NCI-H2029 (cell line): ENCODE results near the gene SIGLEC7.
"Not testable (repeated sequence)": the region's sequence is repeated elsewhere in the genome, so short reads cannot be mapped to it uniquely, and the experiment has no call there.

Experiments
- DNase-seq: peaks from one replicate; lab custom pipeline; 2025; lab: John Stamatoyannopoulos, UW

SIGLEC7 gene

DNA sequence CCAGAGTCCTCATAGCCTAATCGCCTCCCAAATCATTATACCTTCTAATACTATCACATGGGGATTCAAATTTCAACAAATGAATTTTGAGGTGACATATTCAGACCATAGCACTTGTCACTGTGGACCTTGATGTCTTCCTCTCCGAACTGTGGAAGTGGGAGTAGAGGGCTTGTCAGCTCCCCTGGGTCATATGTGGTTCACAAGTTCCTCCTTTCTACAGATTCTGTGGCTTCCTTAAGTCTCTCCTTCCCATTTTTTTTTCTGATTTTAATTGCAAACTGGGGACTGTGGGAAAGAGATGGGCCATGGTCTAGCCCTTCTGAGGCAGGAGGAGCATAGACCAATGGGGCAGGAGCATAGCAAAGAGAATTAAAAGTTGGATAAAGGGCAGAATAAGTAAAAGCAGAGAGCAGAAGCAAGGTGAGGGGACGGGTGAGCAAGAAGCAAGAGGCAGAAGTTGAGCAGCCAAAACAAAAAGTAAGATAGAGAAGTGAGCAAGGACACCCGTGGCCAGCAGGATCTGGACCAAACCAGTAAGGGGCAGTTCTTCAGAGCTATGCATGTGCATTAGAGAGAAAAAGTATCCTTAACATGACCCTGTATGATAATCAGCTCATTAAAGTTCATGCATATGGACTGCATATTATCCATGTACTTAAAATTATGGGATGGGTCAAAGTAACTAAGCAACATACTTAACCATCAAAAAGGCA lies 2.6 kb upstream of the SIGLEC7 start:
- no peak for DNase-seq

DNA sequence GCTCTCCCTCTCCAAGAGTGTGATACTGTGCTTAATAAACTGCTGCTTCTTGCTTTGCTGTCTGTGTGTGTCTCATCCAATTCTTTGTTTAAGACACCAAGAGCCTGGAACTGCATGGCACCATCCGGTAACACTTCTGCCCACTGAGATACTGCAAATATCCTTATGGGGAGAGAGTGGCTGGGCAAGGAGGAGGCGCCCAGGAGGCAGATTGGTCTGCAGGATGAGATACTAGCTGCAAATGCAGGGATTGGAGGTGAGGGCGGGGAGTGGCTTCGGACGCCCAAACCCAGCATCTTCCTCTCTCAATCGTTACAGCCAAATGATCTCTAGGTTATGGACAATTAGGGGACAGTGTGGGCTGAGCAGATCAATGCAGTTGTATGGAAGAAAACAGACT lies 1.7 kb upstream of the SIGLEC7 start:
- DNase-seq, result no peak

DNA sequence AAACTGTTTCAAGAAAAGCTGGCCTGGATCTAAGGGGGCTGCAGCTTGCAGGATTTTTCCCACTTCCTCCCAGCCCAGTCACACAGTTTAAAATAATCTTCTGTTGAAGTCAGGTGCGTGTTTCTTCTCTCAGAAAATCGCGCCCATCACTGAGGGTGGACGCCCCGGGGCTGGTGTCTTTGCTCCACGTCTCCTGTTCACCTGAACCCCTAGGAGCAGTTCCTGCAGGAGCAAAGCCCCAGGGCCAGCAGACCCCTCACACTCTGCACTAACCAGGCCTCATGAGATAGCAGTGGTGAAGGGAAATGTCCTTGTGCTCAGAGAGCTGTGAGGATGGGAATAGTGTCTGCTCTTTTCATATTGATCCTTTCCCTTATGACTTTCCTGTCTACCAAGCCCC lies 920 bp upstream of the SIGLEC7 start:
- DNase-seq, result no peak

DNA sequence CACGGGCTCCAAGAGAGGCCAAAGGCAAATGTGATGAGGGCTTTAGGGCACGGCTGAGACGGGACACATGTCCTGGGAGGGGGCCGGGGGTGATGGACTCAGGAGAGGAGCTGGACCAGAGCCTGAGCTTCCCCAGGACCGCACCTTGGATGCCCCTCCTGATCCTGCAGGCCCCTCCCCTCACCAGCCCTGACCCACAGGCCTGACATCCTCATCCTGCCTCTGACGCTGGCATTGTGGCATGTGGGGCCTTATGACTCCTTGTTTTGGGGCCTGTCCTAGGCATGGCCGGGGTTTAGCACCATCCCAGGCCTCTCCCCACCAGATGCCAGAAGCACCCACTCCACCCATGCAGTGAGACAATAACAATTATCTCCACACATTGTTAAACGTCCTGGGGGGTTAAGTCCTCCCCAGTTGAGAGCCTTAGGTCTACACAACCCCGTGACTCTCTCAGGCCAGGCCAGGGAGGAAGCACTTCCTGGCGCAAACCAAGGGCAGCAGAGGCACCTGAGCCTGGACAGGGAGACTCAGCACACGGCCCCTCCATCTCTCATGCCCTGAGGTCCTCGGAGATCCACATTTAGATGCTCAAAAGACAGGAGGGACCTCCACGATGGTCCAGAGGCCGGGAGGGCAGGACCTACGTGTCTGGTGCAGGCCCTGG lies 841 bp downstream of the SIGLEC7 start:
- DNase-seq, result not testable (repeated sequence)

DNA sequence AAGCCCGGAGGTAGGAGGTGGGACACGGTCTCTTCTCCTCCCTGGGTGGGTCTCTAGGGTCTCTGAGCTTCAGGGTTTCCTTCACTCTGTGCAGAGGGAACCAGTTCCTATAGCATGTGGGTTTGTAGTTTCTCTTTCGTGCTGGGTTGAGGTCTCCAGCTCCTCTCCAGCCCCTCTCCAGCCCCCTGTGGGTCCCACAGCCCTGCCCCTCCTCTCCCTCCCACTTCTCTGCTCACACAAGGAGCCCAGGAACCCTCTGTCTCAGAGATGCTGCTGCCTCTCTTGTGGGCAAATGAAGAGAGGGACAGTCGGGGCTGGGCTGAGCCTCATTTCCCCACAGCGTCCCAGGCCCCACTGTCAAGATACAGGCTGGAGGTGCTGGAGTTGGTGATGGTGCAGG lies 1.4 kb downstream of the SIGLEC7 start:
- no peak for DNase-seq

DNA sequence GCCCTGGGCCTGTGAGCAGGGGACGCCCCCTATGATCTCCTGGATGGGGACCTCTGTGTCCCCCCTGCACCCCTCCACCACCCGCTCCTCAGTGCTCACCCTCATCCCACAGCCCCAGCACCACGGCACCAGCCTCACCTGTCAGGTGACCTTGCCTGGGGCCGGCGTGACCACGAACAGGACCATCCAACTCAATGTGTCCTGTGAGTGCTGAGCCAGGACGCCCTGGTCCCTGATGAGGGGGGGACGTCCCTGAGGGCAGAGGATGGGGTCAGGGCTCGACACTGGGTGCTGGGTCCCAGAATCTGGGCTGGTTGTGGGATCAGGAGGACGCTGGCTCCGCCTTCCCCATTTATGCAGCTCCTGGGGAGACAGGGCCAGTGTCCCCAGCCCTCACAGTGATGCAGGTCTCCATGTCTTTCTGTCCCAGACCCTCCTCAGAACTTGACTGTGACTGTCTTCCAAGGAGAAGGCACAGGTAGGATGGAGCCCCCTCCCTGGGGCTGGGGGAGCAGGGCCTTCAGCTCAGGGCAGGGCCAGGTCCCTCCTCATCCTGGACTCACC lies 2.5 kb downstream of the SIGLEC7 start:
- DNase-seq, result no peak

DNA sequence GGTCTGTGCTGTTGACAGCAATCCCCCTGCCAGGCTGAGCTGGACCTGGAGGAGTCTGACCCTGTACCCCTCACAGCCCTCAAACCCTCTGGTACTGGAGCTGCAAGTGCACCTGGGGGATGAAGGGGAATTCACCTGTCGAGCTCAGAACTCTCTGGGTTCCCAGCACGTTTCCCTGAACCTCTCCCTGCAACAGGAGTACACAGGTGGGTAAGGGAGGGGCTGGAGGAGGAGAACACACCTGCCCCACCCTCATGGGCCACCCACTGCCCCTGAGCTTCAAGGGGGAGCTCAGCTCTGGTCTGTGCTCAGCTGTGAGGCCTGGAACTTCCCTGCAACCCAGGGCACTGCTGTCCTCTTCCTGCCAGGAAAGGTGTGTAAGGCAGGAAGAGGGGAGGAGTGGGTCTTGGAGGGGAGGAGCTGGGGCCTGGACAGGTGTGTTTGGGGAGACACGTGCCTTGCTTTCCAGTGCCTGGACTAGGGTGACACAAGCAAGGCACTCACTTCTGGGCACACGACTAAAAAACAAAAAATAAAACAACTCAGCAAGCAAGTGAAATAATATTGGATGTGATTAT lies 3.9 kb downstream of the SIGLEC7 start:
- no peak for DNase-seq

DNA sequence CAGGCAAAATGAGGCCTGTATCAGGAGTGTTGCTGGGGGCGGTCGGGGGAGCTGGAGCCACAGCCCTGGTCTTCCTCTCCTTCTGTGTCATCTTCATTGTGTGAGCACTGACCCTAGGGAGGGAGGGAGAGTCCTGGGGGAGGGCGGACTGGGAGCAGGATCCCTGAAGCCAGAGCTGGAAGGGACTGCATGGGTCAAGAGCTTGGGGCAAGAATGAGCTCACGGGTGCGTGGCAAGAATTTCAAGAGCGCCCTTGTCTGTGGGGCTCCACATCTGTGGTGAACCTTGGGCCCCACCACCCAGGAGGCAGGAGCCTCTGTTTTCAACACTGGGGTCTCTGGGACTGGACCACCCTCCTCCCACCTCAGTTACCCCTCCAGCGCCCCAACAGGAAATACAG lies 4.7 kb downstream of the SIGLEC7 start:
- DNase-seq, result no peak

DNA sequence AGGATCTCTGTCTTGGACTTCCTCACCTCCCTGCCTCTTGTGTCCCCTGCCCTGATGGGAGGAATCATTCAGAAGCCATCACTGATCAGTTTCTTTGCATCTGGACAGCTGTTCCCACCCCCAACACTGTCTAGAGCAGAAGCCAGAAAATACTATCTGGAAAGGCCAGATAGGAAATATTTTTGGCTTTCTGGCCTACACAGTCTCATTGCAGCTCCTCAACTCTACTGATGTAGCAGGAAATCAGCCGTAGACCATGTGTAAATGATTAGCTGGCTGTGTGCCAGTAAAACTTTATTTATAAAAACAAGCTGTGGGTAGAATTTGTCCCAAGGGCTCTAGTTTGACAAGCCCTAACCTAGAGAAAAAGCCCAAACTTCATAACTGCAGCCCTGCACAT lies 5.6 kb downstream of the SIGLEC7 start:
- no peak for DNase-seq

DNA sequence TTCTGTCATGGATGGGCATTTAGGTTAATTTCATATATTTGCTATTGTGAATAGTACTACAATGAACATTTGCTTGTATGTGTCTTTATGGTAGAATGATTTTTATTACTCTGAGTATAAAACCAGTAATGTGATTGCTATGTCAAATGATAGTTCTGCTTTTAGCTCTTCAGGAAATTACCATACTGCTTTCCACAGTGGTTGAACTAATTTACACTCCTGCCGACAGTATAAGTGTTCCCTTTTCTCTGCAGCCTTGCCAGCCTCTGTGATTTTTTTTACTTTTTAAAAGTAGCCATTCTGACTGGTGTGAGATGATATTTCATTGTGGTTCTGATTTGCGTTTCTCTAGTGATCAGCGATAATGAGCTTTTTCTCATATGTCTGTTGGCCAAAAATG lies 6.5 kb downstream of the SIGLEC7 start:
- no peak for DNase-seq

DNA sequence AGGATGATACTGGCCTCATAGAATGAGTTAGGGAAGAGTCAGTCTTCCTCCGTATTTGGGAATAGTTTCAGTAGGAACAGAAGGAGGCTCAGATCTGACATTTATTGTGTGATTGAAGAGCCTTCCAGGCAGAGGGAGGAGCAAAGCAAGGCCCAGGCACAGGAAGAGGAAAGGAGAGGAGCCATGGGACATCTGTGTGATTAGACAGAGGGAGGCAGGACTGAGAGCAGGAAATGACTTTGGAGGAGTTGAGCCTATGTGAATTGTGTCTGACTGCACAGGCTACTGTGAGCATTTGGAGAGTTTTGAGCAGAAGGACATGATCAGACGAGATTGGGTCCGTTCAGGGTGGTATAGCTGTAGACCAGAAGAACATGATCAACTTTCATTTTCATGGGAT lies 8.5 kb downstream of the SIGLEC7 start:
- DNase-seq, result no peak

DNA sequence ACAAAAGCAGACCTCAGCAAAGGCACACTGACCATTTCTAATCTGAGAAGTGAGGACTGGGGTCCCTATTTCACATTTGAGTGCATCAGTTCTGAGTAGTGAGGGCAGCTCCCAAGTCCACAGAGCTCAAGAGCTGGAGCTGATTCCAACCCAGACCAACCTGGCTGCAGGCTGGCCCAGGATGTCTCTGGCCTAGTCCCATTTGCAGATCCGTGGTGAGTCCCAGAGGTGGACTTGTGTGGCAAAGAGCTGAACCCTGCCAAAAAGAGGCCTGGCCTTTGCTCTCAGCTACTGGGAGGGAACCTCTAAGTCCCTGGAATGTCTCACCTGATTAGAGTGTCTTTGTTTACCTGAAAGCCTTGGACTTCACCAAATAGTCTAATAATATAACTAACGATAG lies 14.6 kb downstream of the SIGLEC7 start:
- DNase-seq, result no peak

DNA sequence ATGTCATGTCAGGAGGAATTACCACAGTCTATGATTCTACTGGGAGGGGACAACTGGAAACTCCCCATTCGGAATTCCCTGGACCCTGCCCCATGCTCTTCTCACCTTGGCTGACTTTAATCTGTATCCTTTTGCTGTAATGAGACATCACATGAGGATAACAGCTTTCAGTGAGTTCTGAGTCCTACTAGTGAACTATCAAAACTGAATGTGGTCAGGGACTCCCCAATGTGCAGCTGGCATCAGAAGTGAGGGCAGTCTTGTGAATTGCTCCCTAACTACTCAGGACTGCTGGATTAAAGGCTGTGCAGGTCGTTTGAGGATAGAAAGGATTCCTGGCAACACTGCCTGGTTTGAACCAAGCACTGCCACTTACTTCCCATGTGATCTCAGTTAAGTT lies 15.2 kb downstream of the SIGLEC7 start:
- no peak for DNase-seq

DNA sequence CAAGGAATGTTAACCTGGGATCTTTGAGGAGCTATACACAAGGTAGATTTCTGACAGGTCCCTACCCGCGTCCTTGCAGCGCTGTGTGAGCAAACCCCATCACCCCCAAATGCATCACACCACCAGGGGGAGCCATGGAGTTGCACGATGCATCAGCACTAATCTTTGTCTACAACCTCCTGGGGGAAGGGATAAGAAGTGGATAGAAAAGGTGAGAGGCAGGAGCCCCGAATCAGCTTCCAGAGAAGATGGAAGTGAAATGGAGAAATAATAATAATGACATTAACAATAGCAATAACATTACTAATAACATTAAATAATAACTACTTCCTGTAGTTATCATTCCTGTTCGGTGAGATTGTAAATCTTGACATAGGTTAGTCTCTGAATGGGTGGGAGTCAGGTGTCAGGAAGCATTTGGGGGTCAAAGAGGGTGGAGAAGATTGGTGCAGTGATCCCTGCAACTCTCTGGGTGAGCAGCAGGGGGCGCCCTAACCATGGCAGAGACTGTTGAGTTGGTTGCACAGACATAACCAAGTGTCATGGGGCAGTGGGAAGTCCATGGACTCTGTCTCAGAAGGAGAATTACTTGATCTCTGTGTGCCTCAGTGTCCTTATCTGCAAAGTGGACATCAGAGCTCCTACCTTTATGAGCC lies 16.5 kb downstream of the SIGLEC7 start:
- DNase-seq, result no peak

DNA sequence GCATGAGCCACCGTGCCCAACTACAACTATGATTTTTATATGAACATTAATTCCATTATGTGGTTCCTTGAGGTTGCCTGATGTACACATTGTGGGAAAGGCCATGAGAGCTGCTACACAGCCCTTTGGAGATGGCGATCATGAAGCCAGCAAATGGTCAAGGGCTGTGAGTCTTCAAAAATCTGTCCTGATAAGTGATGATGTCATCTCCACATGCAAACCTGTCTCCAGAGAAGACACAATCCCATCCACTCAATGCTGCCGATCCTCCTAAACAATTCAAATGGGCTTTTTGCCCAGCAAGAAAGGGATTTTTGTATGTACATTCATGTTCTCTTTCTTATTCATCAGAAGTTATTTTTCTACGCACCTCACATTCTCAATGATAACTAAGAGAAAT lies 17.6 kb downstream of the SIGLEC7 start:
- DNase-seq, result no peak

DNA sequence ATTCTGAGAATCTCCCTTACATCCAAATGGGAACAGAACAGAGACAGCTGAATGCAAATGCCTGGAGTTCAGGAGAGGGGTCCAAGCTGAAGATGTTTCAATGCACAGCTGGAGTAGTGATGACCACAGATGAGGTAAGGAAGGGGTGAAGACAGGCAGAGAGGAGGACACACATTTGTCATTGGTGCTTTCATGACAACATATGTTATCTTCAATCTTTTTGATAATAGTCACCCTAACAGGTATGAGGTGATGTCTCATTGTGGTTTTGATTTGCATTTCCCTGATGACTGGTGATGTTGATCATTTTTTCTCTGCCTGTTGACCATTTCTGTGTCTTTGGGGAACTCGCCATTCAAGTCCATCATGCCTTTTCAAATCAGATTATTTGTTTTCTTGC lies 19.2 kb downstream of the SIGLEC7 start:
- DNase-seq, result no peak

DNA sequence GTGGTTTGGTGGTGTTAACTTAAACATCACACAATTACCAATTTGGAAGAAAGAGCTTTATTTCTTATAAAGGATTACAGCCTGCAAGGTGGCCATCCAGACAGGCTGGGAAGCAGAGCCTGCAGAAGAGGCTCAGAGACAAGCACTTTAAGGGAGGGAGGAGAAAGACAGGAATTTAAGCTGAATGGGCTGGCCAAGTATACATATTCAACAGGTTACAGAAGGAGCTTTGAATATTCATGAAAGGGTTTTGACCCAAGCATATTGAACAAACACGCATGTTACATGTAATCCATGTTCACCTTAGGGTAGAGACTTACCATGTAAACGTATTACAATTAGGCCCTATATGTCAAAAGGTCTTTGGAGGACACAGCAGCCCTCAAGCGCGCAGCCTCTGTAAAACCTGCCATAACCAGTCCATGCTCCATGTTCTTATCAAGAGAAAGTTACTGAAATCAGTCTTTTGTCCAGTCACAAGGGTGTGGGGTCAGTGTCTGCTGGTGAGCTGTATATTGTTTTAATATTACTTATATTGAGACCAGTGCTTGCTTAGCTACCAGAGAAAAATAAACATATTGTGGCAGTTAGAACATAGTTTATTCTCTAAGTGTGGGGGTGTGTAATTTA lies 19.9 kb downstream of the SIGLEC7 start:
- DNase-seq, result no peak

DNA sequence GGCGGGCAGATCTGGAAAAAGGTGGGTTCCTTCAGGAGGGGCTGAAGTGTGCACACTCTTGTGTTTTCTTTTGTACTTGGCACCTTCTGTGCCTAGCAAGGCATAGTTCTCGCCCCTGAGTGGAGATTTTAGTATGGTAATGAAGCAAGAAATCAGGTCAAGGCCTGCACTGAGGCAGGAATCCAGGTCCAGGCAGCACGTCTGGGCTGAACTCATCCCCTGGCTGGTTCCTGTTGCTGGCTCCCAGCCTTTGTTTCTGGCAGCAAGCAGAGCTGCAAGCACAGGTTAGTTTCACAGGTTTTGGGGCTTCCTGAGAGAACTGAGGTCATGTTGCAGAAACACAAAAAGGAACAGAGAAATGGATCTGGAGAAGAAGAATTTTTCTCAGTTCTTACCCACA lies 21.2 kb downstream of the SIGLEC7 start:
- DNase-seq, result no peak

DNA sequence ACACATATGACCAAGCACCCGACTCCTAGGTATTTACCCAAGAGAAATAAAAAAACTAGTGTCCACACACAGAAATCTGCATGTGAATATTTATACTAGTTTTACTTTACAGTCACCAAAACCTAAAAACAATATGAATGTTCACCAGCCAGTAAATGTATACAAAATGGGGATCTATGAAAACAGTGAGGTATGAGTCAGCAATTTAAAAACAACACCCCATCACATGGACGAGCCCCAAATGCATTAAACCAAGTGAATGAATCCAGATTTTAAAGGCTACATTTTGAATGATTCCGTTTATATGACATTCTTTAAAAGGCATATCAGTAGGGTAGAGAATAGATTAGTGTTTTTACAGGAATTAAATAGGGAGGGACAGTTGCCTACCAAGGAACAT lies 22.1 kb downstream of the SIGLEC7 start:
- DNase-seq, result no peak

DNA sequence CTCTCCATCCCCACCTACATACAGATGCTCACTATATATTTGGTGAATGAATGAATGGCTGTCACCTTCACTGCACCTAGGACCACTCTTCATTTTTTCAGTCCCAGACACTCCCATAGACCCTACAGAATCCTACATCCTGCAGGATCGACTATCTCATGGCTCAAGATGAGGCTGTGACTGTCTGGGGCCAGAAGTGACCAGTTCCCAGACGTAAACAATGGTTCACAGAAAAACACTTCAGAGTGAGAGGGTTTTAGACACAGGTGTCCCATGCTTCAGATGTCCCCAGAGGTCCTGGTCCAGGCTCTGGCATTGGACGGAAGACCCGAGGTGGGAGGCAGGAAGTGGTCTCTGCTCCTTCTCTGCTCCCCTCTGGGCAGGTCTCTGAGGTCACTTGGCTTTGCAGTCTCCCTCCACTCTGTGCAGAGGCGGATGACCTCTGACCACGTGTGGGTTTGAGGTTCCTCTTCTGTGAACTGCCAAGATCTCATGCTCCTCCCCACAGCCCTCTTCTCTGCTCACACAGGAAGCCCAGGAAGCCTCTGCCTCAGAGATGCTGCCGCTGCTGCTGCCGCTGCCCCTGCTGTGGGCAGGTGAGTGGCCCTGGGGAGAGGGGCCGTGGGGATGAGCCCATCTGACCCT lies 24.9 kb downstream of the SIGLEC7 start:
- no peak for DNase-seq

DNA sequence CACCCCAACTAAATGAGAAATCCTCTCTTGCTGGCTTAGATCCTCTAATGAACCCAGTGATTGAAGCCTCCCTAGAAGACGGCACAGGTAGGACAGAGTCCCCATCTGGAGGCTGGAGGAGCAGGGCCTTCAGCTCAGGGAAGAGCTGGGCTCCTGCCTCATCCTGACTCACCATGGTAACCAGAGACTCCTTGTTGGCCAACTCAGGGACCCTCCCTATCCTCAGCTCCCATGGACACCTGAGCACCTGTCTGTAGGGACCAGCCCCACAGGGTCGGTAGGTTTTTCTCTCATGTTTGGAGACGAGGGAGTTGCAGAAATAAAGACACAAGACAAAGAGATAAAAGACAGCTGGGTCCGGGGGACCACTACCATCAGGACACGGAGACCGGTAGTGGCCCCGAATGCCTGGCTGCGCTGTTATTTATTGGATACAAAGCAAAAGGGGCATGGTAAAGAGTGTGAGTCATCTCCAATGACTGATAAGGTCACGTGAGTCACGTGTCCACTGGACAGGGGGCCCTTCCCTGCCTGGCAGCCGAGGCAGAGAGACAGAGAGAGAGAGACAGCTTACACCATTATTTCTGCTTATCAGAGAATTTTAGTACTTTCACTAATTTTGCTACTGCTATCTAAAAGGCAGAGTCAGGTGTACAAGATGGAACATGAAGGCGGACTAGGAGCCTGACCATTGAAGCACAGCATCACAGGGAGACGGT lies 26.6 kb downstream of the SIGLEC7 start:
- DNase-seq, result no peak
